ENCODE data around the gene BMP7.

Gene BMP7

DNA sequence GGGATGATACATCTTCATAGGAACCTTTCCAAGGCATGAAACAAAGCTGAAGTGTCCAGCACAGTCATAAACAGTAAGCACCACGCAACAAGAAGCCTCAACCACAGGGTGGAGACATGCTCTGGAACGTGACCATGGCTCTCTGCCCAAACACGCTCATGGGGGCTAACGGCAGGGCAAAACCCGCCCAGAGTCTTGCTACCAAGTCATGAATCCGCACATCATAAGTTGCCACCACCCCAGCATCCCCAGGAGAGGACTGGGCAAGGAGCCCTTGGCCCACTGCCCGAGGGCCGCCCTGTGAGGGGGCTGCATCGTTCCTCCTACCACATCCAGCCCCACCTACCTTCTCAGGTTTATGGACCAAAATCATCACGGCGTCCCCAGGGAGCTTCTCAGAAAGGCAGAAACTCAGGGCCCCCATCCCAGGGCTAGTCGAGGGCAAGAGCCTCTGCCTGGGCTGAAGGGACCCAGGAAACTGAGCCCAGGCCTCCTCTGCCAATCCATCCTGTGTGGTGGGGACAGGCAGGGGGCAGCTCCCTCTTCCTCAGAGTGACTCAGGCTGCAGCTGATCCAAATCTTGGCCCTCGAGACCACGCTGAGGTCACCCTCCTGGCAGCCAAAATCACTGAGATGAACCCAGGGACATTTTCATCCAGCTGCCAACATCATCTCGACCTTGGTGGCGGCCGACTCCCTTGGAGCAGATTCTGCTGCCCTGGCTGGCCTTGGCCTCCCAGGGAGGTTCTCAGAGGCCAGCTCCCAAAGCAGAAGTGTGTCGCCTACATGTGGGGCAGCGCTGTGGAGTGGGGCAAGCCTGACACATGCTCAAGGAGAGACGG is 42.6 kb downstream of the BMP7 start:
- peak; percentile 27 for TF ChIP-seq CTCF (IDR thresholded peaks at IDR 0.05; ENCODE audit: low read depth, low read length, missing control alignments)
- no peak for DNase-seq (ENCODE audit: extremely low read depth, low read depth)
- H3K4me3 ChIP-seq (replicated peaks; ENCODE audit: low read depth, low read length), result no peak overlapping the region

DNA sequence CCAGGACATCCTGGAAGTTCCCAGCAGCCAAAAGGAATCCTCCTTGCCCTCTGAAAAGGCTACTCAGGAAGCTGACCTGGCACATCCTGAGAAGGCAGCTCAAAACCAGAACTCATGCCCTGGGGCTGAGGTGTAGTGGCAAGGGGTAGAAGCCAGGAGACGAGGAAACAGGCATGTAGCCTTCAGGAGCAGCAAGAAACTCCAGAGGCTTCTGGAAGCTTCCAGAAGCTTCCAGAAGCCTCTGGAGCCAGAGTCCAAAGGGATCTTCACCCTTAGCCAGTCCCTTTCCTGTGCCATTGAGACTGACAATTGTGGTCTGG is 43.9 kb downstream of the BMP7 start:
- H3K4me3 ChIP-seq (replicated peaks; ENCODE audit: low read depth, low read length), result no peak overlapping the region
- no peak for DNase-seq (ENCODE audit: extremely low read depth, low read depth)
- no peak for TF ChIP-seq CTCF (IDR thresholded peaks at IDR 0.05; ENCODE audit: low read depth, low read length, missing control alignments)

- no peak overlapping the region for H3K4me3 ChIP-seq (replicated peaks; ENCODE audit: low read depth, low read length)
- no peak for DNase-seq (ENCODE audit: extremely low read depth, low read depth)
- TF ChIP-seq CTCF (IDR thresholded peaks at IDR 0.05; ENCODE audit: low read depth, low read length, missing control alignments), result no peak
Observed at GRCh38 chr20:57221916-57222630, 44.4 kb downstream of the BMP7 start.

GRCh38 chr20:57220337-57221145 is 45.9 kb downstream of the BMP7 start:
- peak; percentile 83 for DNase-seq (ENCODE audit: extremely low read depth, low read depth)
- H3K4me3 ChIP-seq (replicated peaks; ENCODE audit: low read depth, low read length), result no peak overlapping the region
- TF ChIP-seq CTCF (IDR thresholded peaks at IDR 0.05; ENCODE audit: low read depth, low read length, missing control alignments), result no peak

GRCh38 chr20:57219071-57219677 is 47.3 kb downstream of the BMP7 start:
- no peak for DNase-seq (ENCODE audit: extremely low read depth, low read depth)
- no peak overlapping the region for H3K4me3 ChIP-seq (replicated peaks; ENCODE audit: low read depth, low read length)
- TF ChIP-seq CTCF (IDR thresholded peaks at IDR 0.05; ENCODE audit: low read depth, low read length, missing control alignments), result no peak

DNA sequence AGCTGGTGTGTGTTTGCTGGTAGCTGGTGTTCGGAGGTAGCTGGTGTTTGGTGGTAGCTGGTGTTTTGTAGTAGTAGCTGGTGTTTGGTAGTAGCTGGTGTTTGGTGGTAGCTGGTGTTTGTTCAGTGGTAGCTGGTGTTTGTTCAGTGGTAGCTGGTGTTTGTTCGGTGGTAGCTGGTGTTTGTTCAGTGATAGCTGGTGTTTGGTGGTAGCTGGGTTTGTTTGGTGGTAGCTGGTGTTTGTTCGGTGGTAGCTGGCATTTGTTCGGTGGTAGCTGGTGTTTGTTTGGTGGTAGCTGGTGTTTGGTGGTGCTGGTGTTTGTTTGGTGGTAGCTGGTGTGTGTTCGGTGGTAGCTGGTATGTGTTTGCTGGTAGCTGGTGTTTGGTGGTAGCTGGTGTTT is 48.0 kb downstream of the BMP7 start:
- no peak overlapping the region for H3K4me3 ChIP-seq (replicated peaks; ENCODE audit: low read depth, low read length)
- no peak for DNase-seq (ENCODE audit: extremely low read depth, low read depth)
- no peak for TF ChIP-seq CTCF (IDR thresholded peaks at IDR 0.05; ENCODE audit: low read depth, low read length, missing control alignments)

Data from HFF-Myc (cell line).